WTC11 (cell line): Measurements from ENCODE around the gene MS4A15.
"Not testable (repeated sequence)": the region's sequence is repeated elsewhere in the genome, so short reads cannot be mapped to it uniquely, and the experiment has no call there.

Experiments
- GRHL2 ChIP-seq: fragments of 250-450 bp; sonication (Bioruptor Pico); IDR thresholded peaks from 2 replicates; pipeline ENCODE4 v1.8.0; 2022; ENCODE audit warnings: mild to moderate bottlenecking, moderate library complexity; ENCODE audit not compliant: insufficient replicate concordance, severe bottlenecking
- TF ChIP-seq, protein P1 (sequence below): fragments of 200-600 bp; IDR thresholded peaks from 2 replicates; pipeline ENCODE4 v1.8.0; 2022; ENCODE audit warnings: antibody characterized with exemption

DNA sequence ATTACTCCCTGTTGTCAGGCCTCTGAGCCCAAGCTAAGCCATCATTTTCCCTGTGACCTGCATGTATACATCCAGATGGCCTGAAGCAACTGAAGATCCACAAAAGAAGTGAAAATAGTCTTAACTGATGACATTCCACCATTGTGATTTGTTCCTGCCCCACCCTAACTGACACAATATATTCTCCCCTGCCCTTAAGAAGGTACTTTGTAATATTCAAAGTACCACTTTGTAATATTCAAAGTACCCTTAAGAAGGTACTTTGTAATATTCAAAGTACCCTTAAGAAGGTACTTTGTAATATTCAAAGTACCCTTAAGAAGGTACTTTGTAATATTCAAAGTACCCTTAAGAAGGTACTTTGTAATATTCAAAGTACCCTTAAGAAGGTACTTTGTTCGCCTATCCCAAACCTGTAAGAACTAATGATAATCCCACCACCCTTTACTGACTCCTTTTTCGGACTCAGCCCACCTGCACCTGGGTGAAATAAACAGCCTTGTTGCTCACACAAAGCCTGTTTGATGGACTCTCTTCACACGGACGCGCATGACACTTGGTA, 67.2 kb downstream of the MS4A15 start:
- TF ChIP-seq, protein P1, sequence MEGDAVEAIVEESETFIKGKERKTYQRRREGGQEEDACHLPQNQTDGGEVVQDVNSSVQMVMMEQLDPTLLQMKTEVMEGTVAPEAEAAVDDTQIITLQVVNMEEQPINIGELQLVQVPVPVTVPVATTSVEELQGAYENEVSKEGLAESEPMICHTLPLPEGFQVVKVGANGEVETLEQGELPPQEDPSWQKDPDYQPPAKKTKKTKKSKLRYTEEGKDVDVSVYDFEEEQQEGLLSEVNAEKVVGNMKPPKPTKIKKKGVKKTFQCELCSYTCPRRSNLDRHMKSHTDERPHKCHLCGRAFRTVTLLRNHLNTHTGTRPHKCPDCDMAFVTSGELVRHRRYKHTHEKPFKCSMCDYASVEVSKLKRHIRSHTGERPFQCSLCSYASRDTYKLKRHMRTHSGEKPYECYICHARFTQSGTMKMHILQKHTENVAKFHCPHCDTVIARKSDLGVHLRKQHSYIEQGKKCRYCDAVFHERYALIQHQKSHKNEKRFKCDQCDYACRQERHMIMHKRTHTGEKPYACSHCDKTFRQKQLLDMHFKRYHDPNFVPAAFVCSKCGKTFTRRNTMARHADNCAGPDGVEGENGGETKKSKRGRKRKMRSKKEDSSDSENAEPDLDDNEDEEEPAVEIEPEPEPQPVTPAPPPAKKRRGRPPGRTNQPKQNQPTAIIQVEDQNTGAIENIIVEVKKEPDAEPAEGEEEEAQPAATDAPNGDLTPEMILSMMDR = not testable (repeated sequence)
- not testable (repeated sequence) for TF ChIP-seq GRHL2 (CRISPR knock-in tag)
